ENCODE data around the gene SAP25. TPM values are rescaled to one million over a fixed set of nuclear protein-coding genes. Genes with fewer than 3 reads are reported as not detected.

The SAP25 gene
- total RNA-seq, 1 experiment from 2014 or later = 4.4 TPM

DNA sequence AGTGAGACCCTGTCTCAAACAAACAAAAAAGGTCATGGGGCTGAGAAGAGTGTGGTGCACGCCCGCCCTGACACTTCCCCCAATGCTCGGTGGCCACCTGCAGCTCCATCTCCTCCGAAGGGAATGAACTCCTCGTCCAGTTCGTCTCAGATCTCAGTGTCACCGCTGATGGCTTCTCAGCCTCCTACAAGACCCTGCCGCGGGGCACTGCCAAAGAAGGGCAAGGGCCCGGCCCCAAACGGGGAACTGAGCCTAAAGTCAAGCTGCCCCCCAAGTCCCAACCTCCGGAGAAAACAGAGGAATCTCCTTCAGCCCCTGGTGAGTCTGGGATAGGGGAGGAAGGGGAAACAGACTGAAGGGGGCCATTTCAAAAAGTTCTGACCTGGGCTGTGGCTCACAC lies 32.6 kb upstream of the SAP25 start:
- Histone ChIP-seq H4K20me1 (ENCODE audit: insufficient read depth) (no peaks in the 10 kb centered on the region), H3K4me3 (replicated peaks in 1 of 2; ENCODE audit: low read depth in 1 of 2, low read length in 2 of 2) (no peak overlapping the region), H3K9me3 (ENCODE audit: control insufficient read depth in 1 of 2, insufficient read depth in 1 of 2, low read depth in 1 of 2, low read length in 2 of 2) (no peaks in the 10 kb centered on the region), H3K9me2 (ENCODE audit: insufficient read depth) (no peaks in the 10 kb centered on the region), H3K4me1 (ENCODE audit: control insufficient read depth in 1 of 2, insufficient read depth in 2 of 2, low read length in 2 of 2) (peaks cover 4 to 50% of the 10 kb centered on the region in 2 experiments), H3K4me2 (ENCODE audit: low read length) (peak overlapping the region; percentile 86), H3K27ac (ENCODE audit: low read depth, low read length) (no peak overlapping the region), H3K79me2 (ENCODE audit: insufficient read depth, low read length) (no peaks in the 10 kb centered on the region), H2AFZ (ENCODE audit: low read depth, low read length, poor library complexity, severe bottlenecking) (no peak overlapping the region), H3K9ac (ENCODE audit: low read length) (no peak overlapping the region), H3K36me3 (ENCODE audit: control insufficient read depth in 1 of 2, insufficient read depth in 2 of 2, low read length in 2 of 2) (no peaks in the 10 kb centered on the region), H3K27me3 (ENCODE audit: insufficient read depth, low read length) (no peaks in the 10 kb centered on the region)
- intact Hi-C loops (cut with micrococcal nuclease) = no loop called here
- DNase-seq (ENCODE audit: low read depth, low spot score) (no peak), ATAC-seq (no peak)
- POLR2A ChIA-PET = interaction anchor here (0.7 to 2.2 kb wide), 4 partner anchors 18 to 27 kb away, joined by 3 to 9 read pairs (median 4); partner anchors contain the start of genes FBXO24 and LRCH4
- no TSS peak for BruUV-seq (replicated peaks)
- RAD21 ChIA-PET (ENCODE audit: low non-redundant PET in 1 of 2, low total read pairs in 2 of 2, uncharacterized antibody in 2 of 2, unreplicated experiment in 2 of 2) = interaction anchor here in 1 of 2 experiments (0.5 kb wide), 1 partner anchor 51 kb away, joined by 3 read pairs; no protein-coding TSS in a partner anchor
- CTCF ChIA-PET = interaction anchor here (1.4 kb wide), 1 partner anchor 20 kb away, joined by 3 read pairs; the partner anchor contains the start of genes FBXO24 and LRCH4
- TF ChIP-seq POLR2AphosphoS5 (IDR thresholded peaks at IDR 0.05; ENCODE audit: low read depth, low read length) (no peak), REST (IDR thresholded peaks at IDR 0.05; ENCODE audit: low read depth) (no peak), TCF7L2 (IDR thresholded peaks at IDR 0.05; ENCODE audit: borderline replicate concordance, extremely low read depth, insufficient read depth, insufficient read length) (no peak), ZNF274 (IDR thresholded peaks at IDR 0.05; ENCODE audit: low read depth, low read length) (no peak)

Data from HCT116 (cell line).